Measurements from ENCODE around the gene KLK3.

KLK3 gene

DNA sequence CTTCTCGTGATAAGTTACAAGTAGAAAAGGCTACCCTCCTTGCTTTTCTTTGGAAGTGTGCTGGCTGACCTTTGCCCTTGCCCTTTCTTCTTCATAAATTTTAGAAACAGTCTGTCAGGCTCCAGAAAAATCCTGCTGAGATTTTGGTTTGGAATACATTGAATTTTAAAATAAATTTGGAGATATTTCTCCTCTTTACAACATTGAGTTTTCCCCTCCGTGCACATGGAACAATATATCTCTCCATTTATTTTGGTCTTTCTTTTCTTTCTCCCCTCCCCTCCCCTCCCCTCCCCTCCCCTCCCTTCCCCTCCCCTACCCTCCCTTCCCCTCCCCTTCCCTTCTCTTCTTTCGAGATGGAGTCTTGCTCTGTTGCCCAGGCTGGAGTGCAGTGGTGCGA is 47.9 kb downstream of the KLK3 start:
- Histone ChIP-seq H3K4me3 (ENCODE audit: extremely low read depth, insufficient read depth, low read length, poor library complexity, severe bottlenecking) (no peak overlapping the region), H3K4me1 (ENCODE audit: control insufficient read depth, insufficient read depth, low read length, poor library complexity, severe bottlenecking) (no peaks in the 10 kb centered on the region), H3K36me3 (ENCODE audit: control insufficient read depth, insufficient read depth, low read length) (no peaks in the 10 kb centered on the region), H3K27ac (ENCODE audit: low read depth, low read length, severe bottlenecking) (no peak overlapping the region), H3K9me3 (ENCODE audit: control insufficient read depth, low read length) (no peaks in the 10 kb centered on the region)
- 100% methylated on average over 1 of the region's 4 CpGs; no CpG with 5 or more reads in 1 of the 2 experiments for WGBS, 2 experiments (ENCODE audit: insufficient coverage in 2 of 2)

GRCh38 chr19:50906217-50906616 is 51.5 kb downstream of the KLK3 start:
- Histone ChIP-seq H3K4me3 (ENCODE audit: extremely low read depth, insufficient read depth, low read length, poor library complexity, severe bottlenecking) (no peak overlapping the region), H3K36me3 (ENCODE audit: control insufficient read depth, insufficient read depth, low read length) (no peaks in the 10 kb centered on the region), H3K4me1 (ENCODE audit: control insufficient read depth, insufficient read depth, low read length, poor library complexity, severe bottlenecking) (no peaks in the 10 kb centered on the region), H3K27ac (ENCODE audit: low read depth, low read length, severe bottlenecking) (no peak overlapping the region), H3K9me3 (ENCODE audit: control insufficient read depth, low read length) (no peaks in the 10 kb centered on the region)
- 40 to 44% methylated on average over 2 to 3 of the region's 5 CpGs for WGBS, 2 experiments (ENCODE audit: insufficient coverage in 2 of 2)

DNA sequence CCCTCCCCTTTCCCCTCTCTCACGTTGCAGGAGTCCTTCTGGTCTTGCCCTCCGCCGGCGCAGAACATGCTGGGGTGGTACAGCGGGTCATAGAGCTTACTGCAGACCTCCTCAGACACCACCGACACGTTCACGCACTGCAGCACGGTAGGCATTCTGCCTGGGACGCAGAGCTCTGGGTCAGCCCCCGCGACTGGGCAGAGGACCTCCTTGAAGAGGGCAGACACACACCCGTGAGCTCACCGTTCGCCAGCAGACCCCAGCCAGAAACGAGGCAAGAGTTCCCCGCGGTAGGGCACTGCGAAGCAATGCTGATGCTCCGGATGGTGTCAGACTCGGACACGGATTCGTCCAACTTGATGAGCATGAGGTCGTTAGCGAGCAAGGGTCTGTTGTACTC is 53.6 kb downstream of the KLK3 start:
- H3K9me3 ChIP-seq (ENCODE audit: control insufficient read depth, low read length): no peaks in the 10 kb centered on the region
- no peaks in the 10 kb centered on the region for H3K4me1 ChIP-seq (ENCODE audit: control insufficient read depth, insufficient read depth, low read length, poor library complexity, severe bottlenecking)
- no peak overlapping the region for H3K27ac ChIP-seq (ENCODE audit: low read depth, low read length, severe bottlenecking)
- no peaks in the 10 kb centered on the region for H3K36me3 ChIP-seq (ENCODE audit: control insufficient read depth, insufficient read depth, low read length)
- no peak overlapping the region for H3K4me3 ChIP-seq (ENCODE audit: extremely low read depth, insufficient read depth, low read length, poor library complexity, severe bottlenecking)
- 82 to 88% methylated on average over 25 of the region's 25 CpGs for WGBS, 2 experiments (ENCODE audit: insufficient coverage in 2 of 2)

DNA sequence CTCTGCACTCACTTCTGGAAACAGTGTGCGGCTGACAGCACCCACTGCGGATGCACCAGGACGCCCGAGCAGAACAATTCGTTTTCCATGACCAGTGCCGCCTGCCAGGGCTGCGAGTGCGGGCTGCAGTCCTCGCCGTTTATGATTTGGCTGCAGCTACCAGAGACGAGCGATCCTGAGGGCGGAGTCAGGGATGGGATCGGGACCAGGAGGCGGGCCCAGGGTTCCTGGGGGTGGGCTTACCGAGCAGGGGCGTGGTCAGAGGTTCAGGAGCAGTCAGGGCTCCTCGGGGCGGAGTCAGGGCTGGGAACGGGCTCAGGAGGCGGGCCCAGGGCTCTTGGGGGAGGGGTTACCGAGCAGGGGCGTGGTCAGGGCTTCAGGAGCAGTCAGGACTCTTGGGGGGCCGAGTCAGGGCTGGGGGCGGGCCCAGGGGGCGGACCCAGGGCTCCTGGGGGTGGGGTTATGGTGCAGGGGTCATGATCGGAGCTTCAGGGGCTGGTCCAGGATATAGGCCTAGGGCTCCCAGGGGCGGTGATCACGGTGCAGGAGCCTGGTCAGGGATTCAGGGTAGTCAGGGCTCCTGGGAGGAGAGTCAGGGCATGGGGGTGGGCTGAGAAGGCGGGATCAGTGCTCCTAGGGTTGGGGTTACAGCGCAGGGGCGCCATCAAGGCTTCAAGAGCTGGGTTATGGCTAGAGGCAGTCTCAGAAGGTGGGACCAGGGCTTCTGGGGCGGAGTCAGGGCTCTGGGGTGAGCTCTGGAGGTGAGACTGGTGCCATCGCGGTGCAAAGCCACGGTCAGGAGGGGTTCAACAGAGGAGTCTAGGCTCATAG is 54.7 kb downstream of the KLK3 start:
- Histone ChIP-seq H3K4me1 (ENCODE audit: control insufficient read depth, insufficient read depth, low read length, poor library complexity, severe bottlenecking) (no peaks in the 10 kb centered on the region), H3K27ac (ENCODE audit: low read depth, low read length, severe bottlenecking) (no peak overlapping the region), H3K9me3 (ENCODE audit: control insufficient read depth, low read length) (no peaks in the 10 kb centered on the region), H3K4me3 (ENCODE audit: extremely low read depth, insufficient read depth, low read length, poor library complexity, severe bottlenecking) (no peak overlapping the region), H3K36me3 (ENCODE audit: control insufficient read depth, insufficient read depth, low read length) (no peaks in the 10 kb centered on the region)
- 18 to 19% methylated on average over 26 to 29 of the region's 36 CpGs for WGBS, 2 experiments (ENCODE audit: insufficient coverage in 2 of 2)

Data from mesodermal cell (in vitro differentiated cells).